Glomerular endothelial cell (primary cell): ENCODE measurements around the gene LRP1B. TPM values are rescaled to one million over a fixed set of nuclear protein-coding genes. Genes with fewer than 3 reads are reported as not detected.

ENCODE experiments used
- DNase-seq: peaks from one replicate; pipeline ENCODE4 v3.0.0-alpha.2; 2011; ENCODE audit warnings: low read depth, low spot score; ENCODE audit errors: extremely low read depth
- total RNA-seq: library from RNA; depleted of rRNA; stranded (reverse); fragments of >200 nt; gene quantifications from 2 replicates; pipeline ENCODE4 v1.2.3, GENCODE V29; 2015

LRP1B gene
- total RNA-seq, 1 donor from 2014 or later, result not detected

GRCh38 chr2:140247451-140248195 is 1883.2 kb downstream of the LRP1B start:
- DNase-seq, result no peak

- DNase-seq, result no peak
Observed at GRCh38 chr2:140246957-140247356, 1883.9 kb downstream of the LRP1B start.

- no peak for DNase-seq
Observed at GRCh38 chr2:140246058-140246457, 1884.8 kb downstream of the LRP1B start.

GRCh38 chr2:140242889-140243288 is 1887.9 kb downstream of the LRP1B start:
- no peak for DNase-seq

GRCh38 chr2:140234116-140234515 is 1896.7 kb downstream of the LRP1B start:
- DNase-seq, result no peak

GRCh38 chr2:140210963-140211362 is 1919.9 kb downstream of the LRP1B start:
- DNase-seq, result no peak

- no peak for DNase-seq
Observed at GRCh38 chr2:140205093-140205492, 1925.7 kb downstream of the LRP1B start.

- DNase-seq, result no peak
Observed at GRCh38 chr2:140203347-140203746, 1927.5 kb downstream of the LRP1B start.

- DNase-seq, result no peak
Observed at GRCh38 chr2:140201572-140201971, 1929.2 kb downstream of the LRP1B start.

GRCh38 chr2:140200764-140201163 is 1930.1 kb downstream of the LRP1B start:
- no peak for DNase-seq

- DNase-seq, result no peak
Observed at GRCh38 chr2:140200307-140200706, 1930.5 kb downstream of the LRP1B start.

- DNase-seq, result no peak
Observed at GRCh38 chr2:140199312-140199711, 1931.5 kb downstream of the LRP1B start.

- DNase-seq, result no peak
Observed at GRCh38 chr2:140187086-140187485, 1943.7 kb downstream of the LRP1B start.

- no peak for DNase-seq
Observed at GRCh38 chr2:140186313-140186712, 1944.5 kb downstream of the LRP1B start.

GRCh38 chr2:140185076-140185475 is 1945.7 kb downstream of the LRP1B start:
- DNase-seq, result no peak

GRCh38 chr2:140183056-140183765 is 1947.6 kb downstream of the LRP1B start:
- DNase-seq, result no peak
